ENCODE data around the gene ANKS1A.

GRCh38 chr6:34947561-34947960 is 58.5 kb downstream of the ANKS1A start:
- TF ChIP-seq, protein P1, sequence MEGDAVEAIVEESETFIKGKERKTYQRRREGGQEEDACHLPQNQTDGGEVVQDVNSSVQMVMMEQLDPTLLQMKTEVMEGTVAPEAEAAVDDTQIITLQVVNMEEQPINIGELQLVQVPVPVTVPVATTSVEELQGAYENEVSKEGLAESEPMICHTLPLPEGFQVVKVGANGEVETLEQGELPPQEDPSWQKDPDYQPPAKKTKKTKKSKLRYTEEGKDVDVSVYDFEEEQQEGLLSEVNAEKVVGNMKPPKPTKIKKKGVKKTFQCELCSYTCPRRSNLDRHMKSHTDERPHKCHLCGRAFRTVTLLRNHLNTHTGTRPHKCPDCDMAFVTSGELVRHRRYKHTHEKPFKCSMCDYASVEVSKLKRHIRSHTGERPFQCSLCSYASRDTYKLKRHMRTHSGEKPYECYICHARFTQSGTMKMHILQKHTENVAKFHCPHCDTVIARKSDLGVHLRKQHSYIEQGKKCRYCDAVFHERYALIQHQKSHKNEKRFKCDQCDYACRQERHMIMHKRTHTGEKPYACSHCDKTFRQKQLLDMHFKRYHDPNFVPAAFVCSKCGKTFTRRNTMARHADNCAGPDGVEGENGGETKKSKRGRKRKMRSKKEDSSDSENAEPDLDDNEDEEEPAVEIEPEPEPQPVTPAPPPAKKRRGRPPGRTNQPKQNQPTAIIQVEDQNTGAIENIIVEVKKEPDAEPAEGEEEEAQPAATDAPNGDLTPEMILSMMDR (conservative IDR thresholded peaks at IDR 0.05), result no peak
- TF ChIP-seq EZH2 (IDR thresholded peaks at IDR 0.05; ENCODE audit: low read depth), result no peak

Data from PC-9 (cell line).